ENCODE results near the gene ZNF892.
"Not testable (repeated sequence)": the region's sequence is repeated elsewhere in the genome, so short reads cannot be mapped to it uniquely, and the experiment has no call there.

The ZNF892 gene

GRCh38 chr2:95231723-95232122, 24.4 kb downstream of the ZNF892 start:
- DNase-seq: peak; percentile 12

GRCh38 chr2:95232232-95232631, 24.9 kb downstream of the ZNF892 start:
- DNase-seq: no peak

- DNase-seq: no peak
Observed at GRCh38 chr2:95234286-95234785, 27.0 kb downstream of the ZNF892 start.

- no peak for DNase-seq
Observed at GRCh38 chr2:95234816-95235215, 27.5 kb downstream of the ZNF892 start.

GRCh38 chr2:95238131-95238530, 30.8 kb downstream of the ZNF892 start:
- no peak for DNase-seq

- no peak for DNase-seq
Observed at GRCh38 chr2:95240091-95240490, 32.8 kb downstream of the ZNF892 start.

GRCh38 chr2:95240556-95240955, 33.2 kb downstream of the ZNF892 start:
- no peak for DNase-seq

- not testable (repeated sequence) for DNase-seq
Observed at GRCh38 chr2:95242084-95242483, 34.8 kb downstream of the ZNF892 start.
